Left renal pelvis (tissue), 4 donors: ENCODE data around the gene NXPH4. TPM values are rescaled to one million over a fixed set of nuclear protein-coding genes. Genes with fewer than 3 reads are reported as not detected.

Source experiments
- DNase-seq, 4 donors: peaks; one replicate each; pipeline ENCODE4 v3.0.0-alpha.2; 2013; ENCODE audit warnings: low read depth in 4 of 4, low spot score in 3 of 4
- polyA plus RNA-seq, 4 donors: library from polyadenylated mRNA; unstranded; fragments of 120-200 nt; gene quantifications; one replicate each; pipeline ENCODE4 v1.2.1, GENCODE V29; 2013; ENCODE audit not compliant: insufficient read length in 4 of 4

NXPH4 gene
- polyA plus RNA-seq, 4 donors: 3.2 to 6.5 (median 4.1) TPM

GRCh38 chr12:57216921-57217879 is 606 bp downstream of the NXPH4 start:
- DNase-seq: no peak

DNA sequence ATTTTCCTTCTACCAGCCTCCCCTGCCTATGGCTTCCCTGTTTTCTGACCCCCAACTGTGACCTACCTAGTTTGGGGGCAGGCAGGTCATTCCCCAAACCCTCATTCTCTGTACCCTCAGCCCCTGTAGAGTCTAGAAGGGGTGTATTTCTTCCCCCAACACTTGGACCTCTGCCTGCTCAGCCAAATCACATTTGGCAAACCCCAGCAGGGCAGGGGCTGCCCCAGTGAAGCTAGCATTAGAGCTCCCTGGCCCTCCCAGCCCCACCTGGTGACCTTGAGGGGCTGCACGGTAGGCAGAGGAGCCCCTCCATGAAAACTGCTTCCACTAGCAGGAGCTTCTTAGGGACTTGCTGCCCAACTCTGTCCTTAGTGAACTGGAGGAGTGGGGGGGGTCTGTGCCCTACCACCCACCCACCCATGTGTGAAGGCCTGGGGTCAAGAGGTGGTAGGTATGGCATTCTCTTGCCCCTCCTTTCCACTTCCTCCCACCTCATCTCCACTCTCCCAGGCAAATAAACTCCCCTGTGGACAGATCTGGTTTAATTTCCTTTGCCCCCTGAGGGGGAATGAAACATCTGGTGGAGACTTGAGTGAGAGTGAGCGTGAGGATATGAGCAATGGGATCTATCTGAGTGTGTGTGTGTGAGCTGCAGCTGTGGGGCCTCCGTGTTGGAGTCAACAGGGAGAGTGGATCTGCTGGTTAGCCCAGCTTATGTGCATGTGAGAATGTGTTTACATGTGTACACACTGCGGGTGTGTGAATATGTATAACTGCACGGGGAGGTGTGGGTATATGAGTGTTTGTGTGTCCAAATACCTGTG is 1.6 kb downstream of the NXPH4 start:
- DNase-seq: no peak

- DNase-seq: no peak
Observed at GRCh38 chr12:57219205-57219992, 2.8 kb downstream of the NXPH4 start.

DNA sequence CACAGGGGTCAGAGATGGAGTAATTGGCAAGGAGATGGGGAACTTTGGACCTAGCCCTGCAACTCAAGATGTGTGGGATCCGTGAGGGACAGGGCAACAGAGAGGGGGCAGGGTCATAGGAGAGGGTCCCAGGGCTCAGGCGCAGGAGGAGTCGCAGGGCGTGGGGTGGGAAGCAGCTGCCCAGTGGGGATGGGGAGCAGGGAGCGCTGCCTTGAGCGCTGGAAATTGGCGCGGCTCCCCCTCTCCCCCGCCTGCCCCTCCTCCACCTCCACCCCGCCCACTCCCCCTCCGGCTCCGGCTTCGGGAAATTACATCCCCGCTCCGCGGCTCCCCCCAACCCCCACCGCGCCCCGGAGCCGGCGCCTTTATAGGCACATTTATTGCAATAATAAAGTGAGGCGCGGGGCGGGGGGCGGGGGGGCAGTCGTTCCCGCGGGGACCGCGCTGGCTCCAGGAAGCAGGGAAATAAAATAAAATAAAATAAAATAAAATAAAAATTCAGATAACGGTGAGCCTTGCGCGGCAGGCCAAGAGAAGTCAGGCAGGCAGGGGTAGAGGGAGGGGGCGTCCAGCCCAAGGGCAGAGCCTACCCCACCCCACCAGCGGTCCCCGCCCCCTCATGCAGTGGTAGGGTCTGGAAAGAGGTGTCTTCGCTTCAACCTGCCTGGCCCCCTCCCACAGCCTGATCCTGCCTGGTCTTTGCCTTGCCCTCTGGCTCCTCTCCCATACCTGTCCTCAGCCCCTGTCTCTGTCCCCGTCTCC is 3.6 kb downstream of the NXPH4 start:
- no peak for DNase-seq

- DNase-seq: no peak
Observed at GRCh38 chr12:57220770-57221168, 4.2 kb downstream of the NXPH4 start.

- DNase-seq: no peak
Observed at GRCh38 chr12:57221169-57221917, 4.7 kb downstream of the NXPH4 start.

DNA sequence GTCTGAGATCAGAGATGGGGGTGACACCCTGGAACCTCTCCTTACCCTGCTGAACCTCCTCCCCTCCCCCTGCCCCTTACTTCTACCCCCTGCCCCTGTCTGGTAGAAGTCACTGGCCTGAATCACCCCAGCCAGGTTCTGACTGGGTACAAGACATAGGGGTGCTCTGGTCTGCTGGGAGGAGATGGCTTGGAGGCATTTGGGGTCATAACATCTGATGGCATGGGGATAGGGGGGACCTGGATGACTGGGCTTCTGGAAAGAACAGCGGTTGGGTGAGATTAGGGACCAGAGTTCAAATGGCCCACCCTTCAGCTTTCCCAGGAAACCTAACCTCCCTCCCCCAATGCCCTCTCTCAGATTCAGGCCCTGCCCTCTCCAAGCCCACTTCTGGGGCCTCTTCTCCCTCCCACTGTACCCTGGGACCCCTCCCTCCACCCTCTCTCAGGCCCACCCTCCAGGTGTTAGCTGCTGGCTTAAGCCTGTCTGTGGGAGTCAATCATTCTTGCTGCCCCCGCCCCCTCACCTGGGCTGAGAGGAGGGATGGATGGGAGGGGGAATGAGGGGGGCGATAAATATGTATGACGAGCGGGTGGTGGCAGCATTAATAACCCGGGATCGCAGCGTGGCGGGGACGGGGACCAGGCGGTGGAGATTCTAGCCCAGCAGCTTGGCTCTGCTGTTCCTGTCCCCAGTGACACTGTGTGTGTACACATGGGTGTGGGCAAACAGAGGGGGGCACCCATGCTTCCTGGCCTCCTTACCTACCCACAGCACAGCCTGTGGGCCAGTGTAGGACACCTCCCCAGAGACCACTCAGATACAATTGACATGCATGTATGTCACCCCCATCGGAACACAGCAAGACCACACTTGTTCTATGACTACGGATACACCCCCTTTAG is 5.9 kb downstream of the NXPH4 start:
- DNase-seq: no peak

GRCh38 chr12:57223191-57224165 is 6.9 kb downstream of the NXPH4 start:
- no peak for DNase-seq

- DNase-seq: no peak
Observed at GRCh38 chr12:57224278-57224972, 7.8 kb downstream of the NXPH4 start.

DNA sequence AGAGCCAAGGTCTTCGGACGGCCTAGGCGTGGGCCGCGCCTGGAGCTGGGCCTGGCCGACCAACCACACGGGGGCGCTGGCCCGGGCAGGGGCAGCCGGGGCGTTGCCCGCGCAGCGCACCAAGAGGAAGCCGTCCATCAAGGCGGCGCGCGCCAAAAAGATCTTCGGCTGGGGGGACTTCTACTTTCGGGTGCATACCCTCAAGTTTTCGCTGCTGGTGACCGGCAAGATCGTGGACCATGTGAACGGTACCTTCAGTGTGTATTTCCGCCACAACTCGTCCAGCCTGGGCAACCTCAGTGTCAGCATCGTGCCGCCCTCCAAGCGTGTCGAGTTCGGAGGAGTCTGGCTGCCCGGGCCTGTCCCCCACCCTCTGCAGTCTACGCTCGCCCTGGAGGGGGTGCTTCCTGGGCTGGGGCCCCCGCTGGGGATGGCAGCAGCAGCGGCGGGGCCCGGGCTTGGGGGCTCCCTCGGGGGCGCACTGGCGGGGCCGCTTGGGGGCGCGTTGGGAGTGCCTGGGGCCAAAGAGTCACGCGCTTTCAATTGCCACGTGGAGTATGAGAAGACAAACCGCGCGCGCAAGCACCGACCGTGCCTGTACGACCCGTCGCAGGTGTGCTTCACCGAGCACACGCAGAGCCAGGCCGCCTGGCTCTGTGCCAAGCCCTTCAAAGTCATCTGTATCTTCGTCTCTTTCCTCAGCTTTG is 8.5 kb downstream of the NXPH4 start:
- DNase-seq: no peak

- DNase-seq: no peak
Observed at GRCh38 chr12:57225680-57226210, 9.2 kb downstream of the NXPH4 start.

DNA sequence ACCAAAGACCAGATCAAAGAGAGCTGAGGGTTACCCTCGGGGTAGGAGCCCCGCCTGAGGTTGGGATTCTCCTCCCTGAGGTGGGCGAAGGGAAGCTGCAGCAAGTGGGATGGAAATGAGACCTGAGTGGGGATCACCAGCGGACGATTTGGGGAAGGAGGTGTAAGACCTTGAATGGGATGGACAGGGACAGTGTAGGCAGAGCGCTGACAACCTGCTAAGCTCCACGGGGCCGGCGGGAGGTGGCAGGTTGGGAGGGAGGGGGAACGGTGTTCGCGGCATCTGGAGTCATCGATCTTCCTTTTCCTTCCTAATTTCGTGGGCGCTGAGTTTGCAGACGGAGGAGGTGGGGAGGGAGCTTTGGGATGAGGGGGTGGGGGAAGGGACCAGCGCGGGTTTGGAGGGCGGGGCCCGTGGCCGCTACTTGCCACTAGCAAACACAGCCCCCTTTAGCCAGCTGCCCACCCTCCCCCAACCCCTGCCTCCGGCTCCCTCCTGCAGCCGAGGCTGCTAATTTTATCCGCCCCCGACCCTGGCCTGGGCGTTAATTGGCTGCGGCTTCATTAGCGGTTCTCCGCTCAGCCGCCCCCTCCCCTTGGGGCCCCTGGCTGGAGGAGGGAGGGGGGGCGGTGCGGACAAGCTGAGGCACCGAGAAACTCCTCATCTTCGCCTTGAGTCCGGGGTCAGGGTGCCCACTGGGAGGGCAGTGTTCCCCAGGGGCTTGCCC is 10.2 kb downstream of the NXPH4 start:
- DNase-seq: no peak

GRCh38 chr12:57227315-57228115 is 10.9 kb downstream of the NXPH4 start:
- no peak for DNase-seq

GRCh38 chr12:57229046-57229633 is 12.5 kb downstream of the NXPH4 start:
- no peak for DNase-seq
